NCI-H2171 (cell line): Measurements from ENCODE around the gene MADD.

ENCODE experiments used
- DNase-seq: peaks from one replicate; lab custom pipeline; 2025; lab: John Stamatoyannopoulos, UW

MADD gene

DNA sequence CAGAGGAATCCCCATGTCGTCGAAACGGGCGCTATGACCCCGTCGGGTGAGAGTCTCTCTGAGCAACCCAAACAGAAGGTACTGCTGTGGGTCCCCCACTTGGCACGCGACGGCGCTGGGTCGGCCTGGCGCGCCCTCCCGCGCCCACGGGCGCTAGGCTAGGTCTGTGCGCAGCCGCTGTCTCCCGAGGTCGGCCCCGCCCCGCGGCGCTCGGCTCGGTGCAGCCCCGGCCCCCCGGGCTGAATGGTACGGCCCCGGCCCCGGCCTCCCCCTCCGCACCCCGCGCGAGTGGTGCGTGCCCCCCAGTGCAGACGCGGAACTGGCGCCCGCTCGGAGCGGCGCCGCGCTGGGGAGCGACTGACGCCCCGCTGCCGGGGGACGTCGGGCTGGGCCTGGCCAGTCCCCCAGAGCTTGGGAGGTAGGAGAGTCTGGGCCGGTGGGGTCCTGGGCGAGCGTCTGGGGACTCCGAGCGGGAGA is at the start of gene MADD:
Gene MADD, plus strand, starts transcription at position 305 of the 477 bp plus-strand sequence.
- DNase-seq = peak; percentile 83

DNA sequence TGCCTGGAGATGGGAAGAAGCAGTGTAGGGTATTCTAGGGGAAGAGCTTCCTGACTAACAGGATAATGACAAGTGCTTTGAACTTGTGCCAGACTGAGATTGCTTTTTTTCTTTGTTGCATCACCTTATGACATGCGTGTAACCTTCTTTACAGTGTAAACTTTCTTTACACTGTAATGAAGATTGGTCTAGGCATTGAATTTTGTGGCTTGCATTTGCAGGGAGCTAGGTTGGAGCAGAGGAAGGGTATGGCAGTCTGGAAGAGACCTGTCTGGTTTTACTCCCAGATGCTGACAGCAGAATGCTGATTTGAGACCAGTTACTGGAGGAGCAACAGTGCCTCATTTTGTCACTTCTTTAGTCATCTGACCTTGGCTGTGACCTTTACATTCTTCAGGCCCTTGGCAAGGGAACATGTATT is 49.5 kb upstream of the MADD start:
- no peak for DNase-seq

- no peak for DNase-seq
Measured at GRCh38 chr11:47222696-47223095, 47.2 kb upstream of the MADD start.

- DNase-seq = no peak
Measured at GRCh38 chr11:47225552-47226400, 44.2 kb upstream of the MADD start.

GRCh38 chr11:47229161-47229560 is 40.8 kb upstream of the MADD start:
- no peak for DNase-seq

DNA sequence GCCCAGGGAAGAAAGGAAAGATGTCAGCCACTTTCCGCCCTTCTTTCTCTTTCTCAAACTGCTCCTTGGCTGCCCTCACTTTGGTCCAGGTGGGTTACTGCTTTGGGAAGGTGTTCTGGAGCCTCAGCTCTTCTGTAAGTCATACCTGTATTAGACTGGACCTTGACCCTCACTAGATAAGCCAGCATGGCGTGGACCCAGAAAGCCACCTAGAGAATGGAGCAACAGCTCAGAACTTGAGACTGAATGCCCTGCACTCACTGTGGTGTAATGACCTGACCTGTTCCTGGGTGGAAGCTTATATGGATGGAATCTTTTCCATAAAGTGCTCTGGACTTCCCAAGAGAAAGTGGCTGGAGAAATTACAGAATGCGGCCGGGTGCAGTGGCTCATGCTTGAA is 36.9 kb upstream of the MADD start:
- DNase-seq = no peak

GRCh38 chr11:47233989-47234668 is 35.8 kb upstream of the MADD start:
- no peak for DNase-seq

GRCh38 chr11:47234669-47235100 is 35.2 kb upstream of the MADD start:
- no peak for DNase-seq

DNA sequence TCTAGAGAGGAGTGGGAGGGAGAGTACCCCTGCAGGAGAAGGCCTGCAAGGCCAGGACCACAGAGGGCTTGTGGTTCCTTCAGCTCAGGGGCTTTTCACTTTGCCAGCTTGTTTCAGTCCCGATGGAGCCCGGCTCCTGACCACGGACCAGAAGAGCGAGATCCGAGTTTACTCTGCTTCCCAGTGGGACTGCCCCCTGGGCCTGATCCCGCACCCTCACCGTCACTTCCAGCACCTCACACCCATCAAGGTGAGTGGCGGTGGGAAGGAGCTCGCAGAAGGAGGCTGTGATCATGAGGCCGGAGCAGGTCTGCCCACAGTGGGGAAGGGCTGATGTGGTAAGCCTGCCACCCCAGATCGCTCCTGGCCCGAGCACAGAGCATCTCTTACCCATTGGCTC is 34.8 kb upstream of the MADD start:
- no peak for DNase-seq

GRCh38 chr11:47236482-47236881 is 33.5 kb upstream of the MADD start:
- DNase-seq = no peak

DNA sequence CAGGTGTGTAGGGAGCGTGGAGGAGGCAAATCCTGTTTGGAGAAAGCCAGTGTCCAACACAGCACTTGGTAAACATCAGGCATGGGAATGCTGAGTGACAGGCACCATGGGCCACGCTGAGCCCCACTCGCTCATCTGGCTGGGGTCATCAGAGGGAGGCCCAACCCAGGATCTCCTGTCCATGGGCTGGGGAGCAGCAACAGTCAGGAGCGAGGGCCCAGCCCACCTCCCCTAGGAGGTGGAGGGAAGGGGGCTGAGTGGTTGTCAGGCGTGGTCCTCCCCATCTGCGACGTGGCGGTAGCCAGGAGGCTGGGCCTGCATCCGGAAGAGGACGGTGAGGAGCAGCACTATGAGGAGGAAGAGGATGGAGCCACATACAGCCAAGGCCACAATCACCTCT is 30.1 kb upstream of the MADD start:
- no peak for DNase-seq

DNA sequence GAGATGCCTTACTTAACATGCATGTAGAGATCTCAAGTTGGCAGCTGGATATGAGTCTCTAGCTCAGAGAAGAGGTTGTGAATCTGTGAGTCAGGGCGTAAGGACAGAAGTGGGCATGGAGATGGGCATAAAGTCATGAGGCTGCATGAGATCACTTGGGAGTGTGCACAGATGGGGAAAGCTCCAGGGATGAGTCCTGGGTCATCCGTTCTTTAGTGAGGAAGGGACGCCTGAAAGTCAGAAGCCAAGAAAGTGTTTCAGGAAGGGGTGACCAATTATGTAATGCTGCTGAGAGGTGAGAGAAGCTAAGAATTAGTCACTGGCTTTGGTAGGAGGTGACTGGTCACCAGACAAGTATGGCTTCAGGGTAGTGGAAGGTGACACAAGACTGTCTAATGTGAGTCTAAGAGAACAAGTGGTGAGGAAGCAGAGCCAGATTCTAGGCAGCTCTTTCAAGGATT is 28.1 kb upstream of the MADD start:
- no peak for DNase-seq

DNA sequence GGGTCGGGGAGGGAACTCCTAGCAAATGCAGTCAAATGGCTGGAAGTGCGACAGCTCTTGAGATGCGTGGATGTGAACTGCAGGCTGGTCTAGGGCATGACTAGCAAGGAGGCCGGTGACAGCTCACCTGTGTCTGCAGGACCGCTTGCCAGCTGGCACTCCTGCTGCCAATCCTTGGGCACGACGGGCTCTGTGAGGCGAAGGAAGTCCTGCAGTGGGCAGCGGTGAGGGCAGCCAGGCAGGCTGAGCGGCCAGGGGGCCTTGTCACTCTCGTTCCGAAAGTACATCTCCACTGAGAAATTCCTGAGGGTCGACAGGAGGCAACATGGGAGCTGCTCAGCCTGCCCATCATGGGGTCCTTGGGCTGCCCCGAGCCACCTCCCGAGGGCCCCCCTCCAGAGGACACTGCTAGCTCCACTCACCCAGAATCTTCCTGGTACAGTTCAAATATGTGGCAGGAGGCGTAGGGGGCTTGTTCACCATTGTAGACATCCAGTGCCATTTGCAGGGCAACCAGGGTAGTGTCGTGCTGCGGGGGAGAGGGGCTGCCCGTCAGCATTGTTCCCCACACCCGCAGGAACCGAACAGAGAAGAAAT is 27.2 kb upstream of the MADD start:
- no peak for DNase-seq

DNA sequence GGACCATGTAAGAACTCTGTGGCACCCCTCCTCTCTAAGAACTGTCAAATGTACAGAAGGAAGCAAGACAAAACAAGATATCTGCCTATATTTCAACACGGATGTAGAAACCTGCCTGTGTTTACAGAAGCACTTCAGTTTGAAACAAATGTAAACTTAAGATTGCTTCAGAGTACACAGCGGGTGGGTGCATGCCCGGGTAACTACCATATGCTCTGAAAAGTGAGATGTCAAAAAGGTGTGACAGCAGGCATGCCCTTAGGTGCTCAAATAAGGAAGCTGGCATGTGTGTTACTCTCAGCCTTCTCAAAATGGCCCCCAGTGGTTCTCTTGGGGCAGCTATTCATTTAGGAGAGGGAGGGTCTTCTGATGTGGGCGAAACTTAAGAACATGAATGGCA is 26.5 kb upstream of the MADD start:
- peak; percentile 68 for DNase-seq

- no peak for DNase-seq
Measured at GRCh38 chr11:47244448-47245350, 25.2 kb upstream of the MADD start.

GRCh38 chr11:47245611-47246357 is 24.1 kb upstream of the MADD start:
- DNase-seq = no peak

DNA sequence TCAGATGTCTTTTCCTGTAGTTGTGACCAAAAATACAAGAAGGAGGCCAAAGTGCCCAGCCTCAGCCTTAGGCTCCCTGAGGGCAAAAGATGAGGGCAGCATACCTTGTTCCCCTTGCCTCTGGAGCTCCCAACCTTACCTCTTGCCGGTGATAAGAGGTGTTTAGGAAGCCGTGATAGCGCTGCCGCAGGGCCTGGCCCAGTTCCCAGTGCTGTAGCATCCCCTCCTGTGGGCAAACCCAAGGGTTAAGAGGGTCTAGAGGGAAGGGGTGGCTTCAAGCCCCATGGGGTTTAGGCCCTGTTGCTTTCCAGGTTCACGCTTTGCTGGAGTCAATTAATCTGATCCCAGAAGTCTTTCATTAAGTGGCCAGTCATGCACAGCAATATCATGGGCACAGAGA is 22.4 kb upstream of the MADD start:
- DNase-seq = no peak

DNA sequence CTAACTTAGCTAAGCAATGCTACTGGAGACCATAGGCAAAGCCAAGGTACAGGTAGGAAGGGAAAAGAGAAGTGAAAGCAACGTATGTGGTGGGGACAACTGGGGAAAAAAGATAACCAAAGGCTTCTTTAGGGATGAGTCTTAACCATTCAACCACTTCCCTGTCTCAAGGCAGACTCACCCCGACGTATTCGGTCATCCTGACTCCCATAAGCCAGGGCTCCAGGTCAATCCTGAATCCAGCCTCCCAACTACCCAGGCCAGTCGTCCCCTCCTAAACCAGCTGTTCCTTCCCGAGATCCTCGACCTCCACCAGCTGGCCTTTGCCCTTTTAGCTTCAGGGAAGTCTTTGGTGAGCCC is 21.6 kb upstream of the MADD start:
- DNase-seq = no peak

- peak; percentile 91 for DNase-seq
Measured at GRCh38 chr11:47248664-47249377, 21.1 kb upstream of the MADD start, which contains the start of gene ACP2. Gene ACP2, minus strand, starts transcription at chr11:47248814. Its CDS starts 25 bp downstream, at chr11:47248789.

DNA sequence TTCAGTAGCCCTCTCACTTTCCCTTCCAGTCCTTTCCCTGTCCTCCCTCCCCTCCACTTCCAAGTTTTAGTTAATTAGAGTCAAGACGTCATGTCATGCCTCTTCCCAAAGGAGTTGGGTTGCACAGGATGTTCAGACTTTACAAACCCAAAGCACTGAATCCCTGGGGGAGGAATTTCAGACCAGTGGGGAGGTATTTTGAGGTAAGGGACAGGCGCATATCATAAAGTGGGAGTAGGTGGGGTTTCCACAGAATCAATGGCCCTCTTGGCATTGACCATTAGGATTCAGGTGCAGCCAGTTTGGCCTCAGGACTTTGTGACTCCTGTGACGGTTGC is 20.6 kb upstream of the MADD start:
- no peak for DNase-seq
